Endothelial cell of umbilical vein (primary cell): ENCODE measurements around the gene CEMP1.

Experiments used
- EZH2 ChIP-seq: IDR thresholded peaks from 2 replicates; pipeline ENCODE4 v1.6.1; 2012; ENCODE audit warnings: borderline replicate concordance, low read depth, mild to moderate bottlenecking, moderate library complexity, low read length, inconsistent platforms; ENCODE audit not compliant: severe bottlenecking
- GATA2 ChIP-seq: IDR thresholded peaks from 2 replicates; pipeline ENCODE4 v1.7.0; 2011; ENCODE audit warnings: low read depth, mild to moderate bottlenecking, moderate library complexity, mixed read lengths, low read length; ENCODE audit not compliant: insufficient read length, insufficient read depth
- JUN ChIP-seq: IDR thresholded peaks from 2 replicates; pipeline ENCODE4 v1.6.1; 2011; ENCODE audit warnings: borderline replicate concordance, low read depth; ENCODE audit not compliant: insufficient read length, insufficient read depth
- MYC ChIP-seq: IDR thresholded peaks from one replicate; pipeline ENCODE4 v1.6.1; 2011; ENCODE audit warnings: mild to moderate bottlenecking, low read depth, low read length
- POLR2A ChIP-seq: IDR thresholded peaks from 2 replicates; pipeline ENCODE4 v1.6.1; 2012; ENCODE audit warnings: low read depth, mild to moderate bottlenecking, control low read depth, low read length
- POLR2AphosphoS5 ChIP-seq: IDR thresholded peaks from 2 replicates; pipeline ENCODE4 v1.6.1; 2012; ENCODE audit warnings: low read depth, mild to moderate bottlenecking, control low read depth, low read length, moderate library complexity; ENCODE audit not compliant: insufficient read depth
- TF ChIP-seq, protein P1 (sequence below): IDR thresholded peaks from 2 replicates; pipeline ENCODE4 v1.6.1; 2011; ENCODE audit not compliant: insufficient read depth, insufficient read length
- TF ChIP-seq, protein P2 (sequence below), 2 donors: IDR thresholded peaks; 1 replicate in 1 of 2; 2 replicates in 1 of 2; pipeline ENCODE4 v1.5.1; 2011; ENCODE audit warnings: low read length in 2 of 2, mild to moderate bottlenecking in 2 of 2, moderate library complexity in 2 of 2, control low read depth in 1 of 2, inconsistent platforms in 1 of 2, low read depth in 1 of 2; ENCODE audit not compliant: insufficient read depth in 1 of 2; ENCODE audit errors: extremely low read depth in 1 of 2

DNA sequence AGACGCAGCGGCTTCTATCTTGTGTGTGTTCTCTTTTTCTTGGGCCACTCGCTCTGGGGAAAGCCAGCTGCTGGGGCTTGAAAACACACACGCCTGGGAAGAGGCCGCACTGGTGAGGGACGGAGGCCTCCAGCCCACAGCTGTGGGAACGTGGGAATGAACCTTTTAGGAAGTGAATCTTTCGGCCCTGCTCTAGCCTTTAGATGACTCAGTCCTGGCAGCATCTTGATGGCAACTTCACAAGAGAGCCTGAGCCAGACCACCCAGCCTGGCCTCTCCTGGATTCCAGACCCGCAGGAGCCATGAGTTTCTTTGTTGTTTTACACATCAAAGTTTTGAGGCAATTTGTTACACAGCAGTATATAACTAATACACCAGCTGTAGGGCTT, 4.4 kb upstream of the CEMP1 start:
- TF ChIP-seq EZH2 (no peak), POLR2A (no peak), POLR2AphosphoS5 (no peak), MYC (no peak), GATA2 (no peak), JUN (no peak)
- TF ChIP-seq, protein P1, sequence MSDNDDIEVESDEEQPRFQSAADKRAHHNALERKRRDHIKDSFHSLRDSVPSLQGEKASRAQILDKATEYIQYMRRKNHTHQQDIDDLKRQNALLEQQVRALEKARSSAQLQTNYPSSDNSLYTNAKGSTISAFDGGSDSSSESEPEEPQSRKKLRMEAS: no peak
- TF ChIP-seq, protein P2, sequence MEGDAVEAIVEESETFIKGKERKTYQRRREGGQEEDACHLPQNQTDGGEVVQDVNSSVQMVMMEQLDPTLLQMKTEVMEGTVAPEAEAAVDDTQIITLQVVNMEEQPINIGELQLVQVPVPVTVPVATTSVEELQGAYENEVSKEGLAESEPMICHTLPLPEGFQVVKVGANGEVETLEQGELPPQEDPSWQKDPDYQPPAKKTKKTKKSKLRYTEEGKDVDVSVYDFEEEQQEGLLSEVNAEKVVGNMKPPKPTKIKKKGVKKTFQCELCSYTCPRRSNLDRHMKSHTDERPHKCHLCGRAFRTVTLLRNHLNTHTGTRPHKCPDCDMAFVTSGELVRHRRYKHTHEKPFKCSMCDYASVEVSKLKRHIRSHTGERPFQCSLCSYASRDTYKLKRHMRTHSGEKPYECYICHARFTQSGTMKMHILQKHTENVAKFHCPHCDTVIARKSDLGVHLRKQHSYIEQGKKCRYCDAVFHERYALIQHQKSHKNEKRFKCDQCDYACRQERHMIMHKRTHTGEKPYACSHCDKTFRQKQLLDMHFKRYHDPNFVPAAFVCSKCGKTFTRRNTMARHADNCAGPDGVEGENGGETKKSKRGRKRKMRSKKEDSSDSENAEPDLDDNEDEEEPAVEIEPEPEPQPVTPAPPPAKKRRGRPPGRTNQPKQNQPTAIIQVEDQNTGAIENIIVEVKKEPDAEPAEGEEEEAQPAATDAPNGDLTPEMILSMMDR (IDR thresholded peaks at IDR 0.05; ENCODE audit: extremely low read depth in 1 of 2, insufficient read depth in 1 of 2, low read depth in 1 of 2, low read length in 2 of 2): no peak
